ENCODE results near the gene MAPT.

DNA sequence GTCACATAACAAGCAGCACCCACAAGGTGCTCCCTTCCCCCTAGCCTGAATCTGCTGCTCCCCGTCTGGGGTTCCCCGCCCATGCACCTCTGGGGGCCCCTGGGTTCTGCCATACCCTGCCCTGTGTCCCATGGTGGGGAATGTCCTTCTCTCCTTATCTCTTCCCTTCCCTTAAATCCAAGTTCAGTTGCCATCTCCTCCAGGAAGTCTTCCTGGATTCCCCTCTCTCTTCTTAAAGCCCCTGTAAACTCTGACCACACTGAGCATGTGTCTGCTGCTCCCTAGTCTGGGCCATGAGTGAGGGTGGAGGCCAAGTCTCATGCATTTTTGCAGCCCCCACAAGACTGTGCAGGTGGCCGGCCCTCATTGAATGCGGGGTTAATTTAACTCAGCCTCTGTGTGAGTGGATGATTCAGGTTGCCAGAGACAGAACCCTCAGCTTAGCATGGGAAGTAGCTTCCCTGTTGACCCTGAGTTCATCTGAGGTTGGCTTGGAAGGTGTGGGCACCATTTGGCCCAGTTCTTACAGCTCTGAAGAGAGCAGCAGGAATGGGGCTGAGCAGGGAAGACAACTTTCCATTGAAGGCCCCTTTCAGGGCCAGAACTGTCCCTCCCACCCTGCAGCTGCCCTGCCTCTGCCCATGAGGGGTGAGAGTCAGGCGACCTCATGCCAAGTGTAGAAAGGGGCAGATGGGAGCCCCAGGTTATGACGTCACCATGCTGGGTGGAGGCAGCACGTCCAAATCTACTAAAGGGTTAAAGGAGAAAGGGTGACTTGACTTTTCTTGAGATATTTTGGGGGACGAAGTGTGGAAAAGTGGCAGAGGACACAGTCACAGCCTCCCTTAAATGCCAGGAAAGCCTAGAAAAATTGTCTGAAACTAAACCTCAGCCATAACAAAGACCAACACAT is 104.9 kb downstream of the MAPT start, which contains the start of gene STH:
- TF ChIP-seq CTCF (IDR thresholded peaks at IDR 0.05; ENCODE audit: borderline replicate concordance, extremely low read depth, low read length, poor library complexity, severe bottlenecking): no peak
- TF ChIP-seq EZH2 (IDR thresholded peaks at IDR 0.05; ENCODE audit: borderline replicate concordance, low read depth, low read length, severe bottlenecking): no peak
